ENCODE data around the gene SLC10A7.

The SLC10A7 gene

DNA sequence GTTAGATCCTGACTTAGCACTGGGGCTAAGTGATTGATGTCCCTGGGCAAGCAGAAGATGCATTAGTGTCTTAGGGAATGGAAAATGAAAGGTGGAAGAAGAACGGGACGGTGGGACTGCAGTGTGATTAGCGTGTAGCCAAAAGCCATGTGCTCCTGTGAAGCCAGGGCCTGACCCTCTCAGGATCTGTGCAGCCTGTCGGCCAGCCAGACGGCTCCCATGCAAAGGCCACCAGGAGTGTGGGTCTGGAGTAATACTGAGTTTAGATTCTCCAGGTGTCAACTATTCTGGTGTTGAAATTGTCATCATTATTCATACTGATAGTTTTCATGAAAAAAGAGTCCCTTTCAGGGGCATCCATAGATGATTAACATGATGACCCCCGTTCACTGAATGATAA, 275.4 kb downstream of the SLC10A7 start:
- DNase-seq = no peak

DNA sequence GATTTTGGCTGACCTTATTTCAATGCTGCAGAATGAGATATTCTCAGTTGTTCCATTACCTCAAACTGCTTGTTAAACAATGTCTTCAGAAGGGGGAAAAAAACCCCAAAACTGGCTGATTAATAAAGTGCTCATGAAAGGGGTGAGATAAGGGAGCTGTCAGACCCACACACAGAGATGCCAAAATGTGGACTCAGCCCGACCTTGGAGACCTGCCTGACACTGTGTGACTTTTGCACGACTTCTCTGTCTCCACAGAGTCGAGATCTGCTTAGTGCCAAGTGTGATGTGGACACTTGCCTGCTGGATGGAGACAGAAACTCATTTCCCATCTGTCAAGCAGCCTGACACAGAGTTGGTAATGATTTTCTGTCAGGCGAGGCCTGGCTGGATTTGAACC, 275.9 kb downstream of the SLC10A7 start:
- DNase-seq = no peak

DNA sequence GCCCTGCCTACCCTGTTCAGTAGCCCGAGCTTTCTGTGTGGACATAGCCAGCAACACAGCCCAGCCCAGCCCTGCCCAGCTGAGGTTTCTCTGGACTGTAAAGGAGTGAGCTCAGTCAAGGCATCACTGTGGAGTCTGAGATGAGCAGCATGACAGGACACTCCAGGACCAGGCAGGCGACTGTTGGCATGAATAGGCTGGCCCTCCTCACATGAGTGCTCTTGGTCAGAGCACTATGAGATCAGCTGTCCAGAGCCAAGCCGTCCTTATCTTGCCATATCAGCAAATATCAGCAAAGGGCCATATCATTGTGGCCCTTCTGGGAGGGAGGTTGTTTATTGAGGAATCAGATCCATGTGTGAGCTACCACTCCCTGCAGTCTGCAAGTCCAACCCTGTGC, 276.5 kb downstream of the SLC10A7 start:
- DNase-seq = no peak

DNA sequence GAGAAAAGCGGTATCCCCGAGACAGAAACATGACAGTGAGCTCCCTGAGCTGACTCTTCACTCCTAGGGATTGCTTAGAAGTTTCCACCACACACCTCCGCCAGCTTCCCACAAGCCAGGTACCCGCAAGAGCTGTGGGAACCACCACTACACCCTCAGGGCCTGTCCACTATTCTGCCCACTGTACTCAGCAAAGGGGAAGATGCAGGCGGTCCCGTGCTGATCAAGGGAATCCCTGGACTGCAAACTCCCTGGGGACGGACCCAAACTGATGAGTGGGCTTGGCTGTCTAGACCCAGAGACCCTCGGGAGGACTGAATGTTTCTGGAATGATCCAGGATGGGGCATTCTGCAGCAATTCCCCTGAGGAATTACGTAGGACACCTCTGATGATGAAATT, 277.2 kb downstream of the SLC10A7 start:
- no peak for DNase-seq

DNA sequence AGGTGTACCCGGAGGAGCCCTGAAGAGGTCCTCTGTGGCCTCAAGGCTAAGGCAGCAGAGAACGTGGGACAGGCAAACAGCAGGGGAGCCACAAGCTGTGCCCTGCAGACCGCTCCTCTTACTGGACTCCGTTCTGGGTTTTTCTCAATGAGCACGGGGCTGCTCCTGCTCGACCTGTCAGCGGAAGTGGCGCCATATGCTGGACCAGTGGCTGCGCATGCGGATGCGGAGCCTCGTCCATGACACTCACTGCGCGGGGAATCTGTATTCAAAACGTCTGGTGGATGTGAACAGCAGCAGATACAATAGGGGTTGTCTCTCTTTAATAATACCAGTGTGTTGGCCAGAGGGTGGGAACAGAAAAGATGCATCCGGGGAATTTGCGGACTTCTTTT, 277.9 kb downstream of the SLC10A7 start:
- no peak for DNase-seq

DNA sequence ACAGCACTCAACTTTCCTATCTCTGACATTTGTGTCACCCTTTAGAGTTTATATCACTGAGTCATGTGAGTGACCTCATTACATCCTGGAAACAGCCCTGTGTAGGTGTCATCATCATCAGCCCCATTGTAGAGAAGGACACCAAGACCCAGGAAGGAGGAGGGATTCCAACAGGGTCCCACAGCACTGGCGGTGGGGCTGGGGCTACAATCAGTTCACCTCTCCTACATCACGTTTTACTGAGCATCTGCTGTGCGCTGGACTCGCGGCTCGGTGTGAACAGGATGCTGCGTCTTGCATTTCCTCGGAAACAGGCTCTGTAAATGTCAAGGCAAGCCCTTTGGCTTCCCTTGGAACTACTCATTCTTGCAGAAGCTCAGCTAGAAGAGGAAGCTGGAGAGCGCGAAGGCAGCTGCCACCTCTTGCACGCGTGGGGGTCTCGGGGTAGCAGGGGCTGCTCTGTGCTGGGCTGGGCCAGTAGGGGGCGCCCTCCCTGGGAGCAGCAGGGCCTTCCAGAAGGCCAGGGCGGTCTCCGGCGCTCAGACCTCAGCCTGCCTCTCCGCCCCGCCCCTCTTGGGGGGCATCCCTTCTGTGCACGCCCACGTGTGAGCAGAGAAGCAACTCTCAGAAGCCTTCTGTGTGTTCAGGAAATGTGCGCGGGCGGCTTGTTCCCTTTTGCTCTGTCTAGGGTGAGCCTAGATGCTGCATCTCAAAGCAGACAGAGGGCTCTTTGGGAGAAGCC, 278.4 kb downstream of the SLC10A7 start:
- DNase-seq = peak; percentile 20

DNA sequence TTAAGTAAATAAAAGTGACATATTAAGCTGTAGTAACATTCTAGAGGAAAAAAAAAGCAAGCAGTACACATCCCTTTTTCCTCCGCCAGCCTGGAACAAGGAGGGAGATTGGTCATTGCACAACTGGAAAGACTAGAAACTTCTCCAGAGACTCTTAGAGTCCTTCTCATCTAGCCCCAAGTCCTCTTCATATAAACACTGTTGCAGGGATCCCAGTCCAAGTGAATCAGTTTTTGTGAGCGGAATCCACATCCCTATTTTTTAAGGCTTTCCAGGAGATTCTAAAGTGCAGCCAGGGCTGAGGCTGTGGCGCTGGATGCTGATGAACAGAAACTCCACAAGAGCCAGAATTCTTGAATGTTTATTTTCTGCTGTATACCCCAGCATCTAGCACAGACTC, 283.6 kb downstream of the SLC10A7 start:
- no peak for DNase-seq

DNA sequence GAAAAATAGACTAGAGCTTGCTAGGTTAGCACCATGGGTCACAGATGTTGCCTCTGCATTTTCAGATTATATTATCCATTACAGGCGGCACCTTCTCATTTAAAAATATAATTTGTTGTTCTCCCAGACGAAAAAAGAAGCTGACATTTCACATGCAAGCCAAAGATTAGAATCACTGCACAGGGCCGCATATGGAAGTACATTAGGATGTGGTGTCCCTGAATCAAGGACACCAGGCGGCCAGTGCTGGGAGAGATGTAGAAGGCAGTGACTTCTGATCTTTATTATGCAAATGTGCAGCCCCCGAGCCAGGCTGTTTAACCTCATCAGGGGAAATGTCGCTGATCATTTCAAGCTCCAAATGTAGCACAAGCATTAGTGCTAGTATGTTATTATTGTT, 284.6 kb downstream of the SLC10A7 start:
- DNase-seq = no peak

DNA sequence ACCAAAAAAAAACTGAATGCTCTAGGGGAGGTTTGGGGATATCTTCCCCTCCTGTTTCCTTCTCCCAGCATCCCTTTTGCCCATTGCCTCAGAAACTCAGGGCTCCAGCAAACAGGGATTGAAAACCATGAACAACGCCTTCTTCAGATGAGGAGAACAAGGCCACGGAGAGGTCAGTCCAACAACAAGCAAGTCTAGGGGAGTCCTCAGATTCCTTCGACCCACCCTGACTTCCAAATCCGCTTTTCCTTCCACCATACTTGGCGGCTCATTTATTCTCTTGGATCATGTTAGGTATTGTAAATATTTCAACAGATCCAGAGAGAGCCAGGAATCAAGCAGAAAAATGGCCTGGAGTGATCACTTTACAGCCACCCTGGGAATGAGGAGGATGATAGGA, 285.5 kb downstream of the SLC10A7 start:
- DNase-seq = no peak

DNA sequence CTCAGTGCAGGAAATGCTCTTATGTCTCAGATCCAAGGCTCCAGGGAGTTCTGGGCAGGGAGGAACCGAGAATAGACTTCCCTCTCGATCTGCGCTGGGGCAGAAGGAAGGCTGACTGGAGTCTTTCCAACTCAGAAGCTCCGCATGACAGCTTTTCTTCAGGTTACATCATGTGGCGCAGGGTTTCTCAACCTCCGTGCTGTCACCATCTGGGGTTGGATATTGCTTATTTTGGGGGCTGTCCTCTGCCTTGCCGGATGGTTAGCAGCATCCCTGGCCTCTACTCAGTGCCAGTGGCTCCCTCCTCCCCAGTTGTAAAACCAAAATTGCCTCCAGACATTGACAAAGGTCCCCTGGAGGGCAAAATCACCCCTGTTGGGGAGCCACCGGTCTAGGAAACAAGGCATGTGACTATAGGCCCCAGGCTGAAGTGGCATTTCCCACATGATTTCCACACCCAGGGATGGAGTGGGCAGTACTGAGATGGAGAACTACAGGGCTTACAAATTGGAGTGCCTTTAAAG, 286.0 kb downstream of the SLC10A7 start:
- DNase-seq = no peak

DNA sequence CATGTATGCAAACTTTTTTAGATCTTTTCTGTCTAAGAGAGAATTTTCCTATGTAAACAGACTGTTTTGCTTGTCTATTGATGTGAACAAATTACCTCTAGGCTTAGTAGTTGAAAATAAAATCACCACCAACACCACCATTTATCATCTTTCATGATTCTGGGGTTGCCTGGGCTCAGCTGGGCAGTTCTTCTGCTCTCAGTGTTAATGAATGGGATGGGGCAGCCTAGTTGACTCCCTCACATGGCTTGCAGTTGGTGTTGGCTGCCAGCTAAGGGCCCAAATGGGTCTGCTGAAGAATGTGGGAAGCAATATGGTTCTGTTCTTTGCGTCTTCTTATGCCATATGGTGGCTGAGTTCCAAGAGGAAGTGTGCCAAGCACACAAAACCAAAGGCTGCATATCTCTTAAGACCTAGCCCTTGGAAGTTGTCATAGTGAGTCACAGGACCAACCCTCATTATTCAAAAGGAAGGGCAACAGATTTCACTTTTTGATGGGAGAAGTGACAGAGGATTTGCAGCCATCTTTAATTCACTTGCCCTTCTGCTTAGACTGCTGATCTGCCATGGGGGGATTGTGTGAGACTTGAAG, 289.5 kb downstream of the SLC10A7 start:
- DNase-seq = no peak

DNA sequence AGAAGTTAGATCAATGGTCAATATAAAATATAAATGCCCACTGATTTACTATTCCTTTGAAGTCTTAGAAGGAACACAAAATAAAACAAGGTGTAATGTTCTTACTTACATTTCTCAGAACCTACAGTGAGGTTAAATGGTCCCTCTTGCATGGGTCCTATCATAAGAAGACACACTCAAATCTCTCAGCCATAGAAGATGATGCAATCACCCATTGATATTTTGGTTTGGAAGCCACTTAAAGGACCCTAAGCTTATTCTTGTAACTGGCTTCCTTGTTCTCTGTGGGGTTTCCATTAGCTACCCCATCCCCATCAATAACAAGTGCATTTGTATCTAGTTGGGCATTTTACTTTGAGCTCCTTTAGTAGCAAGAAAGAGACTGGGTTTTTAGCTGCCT, 292.3 kb downstream of the SLC10A7 start:
- no peak for DNase-seq

DNA sequence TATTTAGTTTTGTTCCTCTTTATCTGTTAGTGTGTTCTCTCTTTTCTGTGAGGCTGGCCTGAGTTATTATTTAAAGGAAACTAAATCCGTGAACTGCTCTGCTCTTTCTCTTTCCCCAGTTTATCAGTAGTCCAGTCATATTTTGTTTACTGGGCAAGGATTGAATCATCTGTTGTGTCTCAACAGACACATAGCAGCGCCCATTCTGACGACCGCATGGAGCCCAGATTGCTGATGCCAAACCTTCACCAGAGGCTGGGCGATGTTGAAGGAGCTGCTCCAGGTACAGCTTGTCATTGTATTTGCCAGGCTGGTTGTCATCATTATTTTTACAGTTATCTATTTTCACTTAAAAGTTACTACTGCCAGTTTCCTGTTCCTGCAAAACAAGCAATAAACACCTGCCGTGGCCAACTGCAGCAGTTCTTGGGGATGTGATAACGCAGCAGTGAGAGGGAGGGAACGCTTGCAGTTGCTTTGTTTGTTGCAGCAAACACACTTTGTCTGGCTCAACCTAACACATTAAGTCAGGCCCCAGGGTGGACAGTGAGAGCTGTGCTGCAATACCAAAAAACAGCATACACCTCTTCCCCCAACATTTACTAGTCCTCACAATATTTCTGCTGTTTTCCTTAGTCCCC, 297.3 kb downstream of the SLC10A7 start:
- DNase-seq = no peak

DNA sequence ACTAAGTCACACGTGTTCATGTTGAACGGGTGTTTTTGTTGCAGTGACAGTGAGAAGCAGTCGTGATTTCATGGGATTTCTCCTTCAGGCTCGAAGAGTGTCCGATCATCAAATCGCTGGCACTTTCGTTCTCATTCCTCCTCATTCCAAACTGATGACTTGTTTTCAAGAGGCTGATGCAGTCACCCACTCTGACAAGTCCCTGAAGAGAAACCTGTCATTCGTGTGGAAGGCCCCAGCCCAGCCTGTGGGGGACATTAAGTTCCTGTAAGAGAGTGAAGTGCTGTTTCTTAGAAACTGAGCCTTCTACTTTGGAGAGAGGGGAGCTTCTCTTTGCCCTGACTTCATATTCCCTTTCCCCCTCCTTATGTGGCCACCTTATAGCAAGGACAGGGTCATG, 299.4 kb downstream of the SLC10A7 start:
- no peak for DNase-seq

DNA sequence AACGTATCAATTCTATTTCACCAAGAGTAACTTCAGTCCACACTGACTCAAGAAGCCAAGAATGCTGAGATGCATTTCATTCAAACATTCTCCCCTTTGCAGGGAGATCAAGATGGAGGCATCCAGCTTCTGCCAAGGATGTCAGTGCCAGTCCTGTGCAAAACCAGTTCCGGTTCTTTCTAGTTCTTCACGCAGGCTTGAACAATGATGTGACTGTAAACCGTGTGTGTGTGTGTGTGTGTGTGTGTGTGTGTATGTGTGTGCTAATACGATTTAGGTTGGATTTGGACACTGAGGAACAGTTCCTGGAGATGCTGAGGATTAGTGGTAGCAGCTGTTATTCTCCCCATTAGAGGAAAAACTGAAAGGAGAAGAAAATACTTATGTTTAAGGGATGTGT, 307.5 kb downstream of the SLC10A7 start, which contains the start of gene REELD1:
REELD1 (plus strand) TSS at position 301 of the 400 bp plus-strand sequence. CDS start 2,415 bp downstream, outside the sequence.
- DNase-seq = no peak

DNA sequence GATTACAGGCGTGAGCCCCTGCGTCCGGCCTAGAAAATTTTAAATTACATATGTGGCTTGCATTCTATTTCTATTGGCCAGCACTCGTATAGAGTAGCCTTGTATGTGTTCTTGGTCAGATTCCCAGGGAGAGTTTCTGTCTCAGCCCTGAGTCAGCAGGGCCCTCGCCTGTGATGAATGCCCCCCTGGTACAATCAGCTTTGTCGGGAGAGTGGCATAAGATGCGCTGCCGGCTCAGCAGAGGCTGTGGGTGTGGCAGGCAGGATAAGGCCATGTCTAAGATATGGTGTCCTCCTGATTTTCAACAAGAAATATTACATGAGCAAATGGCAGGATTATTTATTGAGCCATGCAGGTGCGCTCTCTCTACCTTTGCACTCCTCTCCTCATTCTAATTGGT, 309.0 kb downstream of the SLC10A7 start:
- no peak for DNase-seq

DNA sequence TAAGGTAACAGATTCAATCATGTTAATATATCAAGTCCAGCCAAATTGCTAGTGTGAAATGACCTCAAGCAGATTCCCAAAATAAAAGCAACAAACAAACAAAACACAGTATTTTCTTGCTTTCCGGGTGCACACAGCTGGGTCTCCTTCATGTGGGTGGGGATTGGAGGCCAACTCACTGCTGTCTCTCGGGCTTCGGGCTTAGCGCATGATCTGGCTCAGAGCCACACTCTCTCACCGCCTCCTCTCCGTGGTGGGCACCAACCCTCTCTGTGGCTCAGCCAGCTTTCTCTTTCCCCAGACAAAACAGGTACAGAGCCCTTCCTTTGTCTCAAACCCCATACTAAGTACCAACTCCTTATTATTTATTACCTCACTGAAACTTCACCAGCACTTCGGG, 310.3 kb downstream of the SLC10A7 start:
- no peak for DNase-seq

DNA sequence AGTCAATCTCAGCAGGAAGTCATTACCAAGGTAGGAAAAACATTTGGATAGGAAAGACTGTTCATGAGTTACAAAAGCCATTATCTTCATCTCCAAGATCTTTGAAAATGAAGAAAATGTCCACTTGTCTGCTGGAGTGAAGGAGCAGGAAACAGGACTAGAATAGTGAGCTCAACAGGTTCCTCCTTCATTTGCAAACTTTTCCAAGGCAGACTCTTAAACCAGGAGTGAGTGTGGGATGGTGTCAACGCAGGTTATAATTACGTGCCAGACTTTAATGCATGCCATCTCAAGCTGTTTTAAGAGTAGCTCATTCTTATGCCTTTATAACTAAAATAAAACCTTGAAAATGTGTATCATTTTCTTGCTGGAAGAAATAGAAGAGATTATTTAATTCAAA, 310.9 kb downstream of the SLC10A7 start:
- no peak for DNase-seq

DNA sequence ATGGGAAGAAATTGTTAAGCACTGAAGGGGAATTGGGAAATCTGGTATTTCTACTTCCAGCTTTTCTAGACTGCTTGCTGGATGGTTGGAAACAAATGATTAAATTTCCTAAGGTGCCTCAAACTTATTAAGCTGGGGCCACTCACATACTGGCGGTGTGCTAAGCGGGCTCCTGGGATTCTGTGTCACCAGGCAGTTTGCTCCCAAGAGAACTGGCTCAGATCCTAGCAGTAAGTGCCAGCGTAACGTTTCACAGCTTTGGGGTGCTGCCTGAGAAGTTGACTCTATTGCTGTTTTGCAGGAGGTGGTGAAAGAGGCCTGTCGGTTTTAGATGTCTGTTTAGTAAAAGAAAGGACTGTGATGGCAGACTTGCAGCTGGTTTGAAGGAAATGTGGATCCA, 314.3 kb downstream of the SLC10A7 start:
- DNase-seq = no peak
